MM.1S (cell line): ENCODE measurements around the gene RPS21.

Experiments
- DNase-seq: peaks from one replicate; pipeline ENCODE4 v3.0.0-alpha.2; 2015
- H2AFZ ChIP-seq: fragments of 300-600 bp; sonication (generic); 2 replicates; pipeline ENCODE4 v1.6.0; 2016; ENCODE audit warnings: antibody characterized with exemption, low read length
- H3F3A ChIP-seq: fragments of 300-600 bp; sonication (generic); 2 replicates; pipeline ENCODE4 v1.6.1; 2016; ENCODE audit warnings: mild to moderate bottlenecking, antibody characterized with exemption, low read length, moderate library complexity, mixed read lengths; ENCODE audit not compliant: insufficient read depth
- H3K27ac ChIP-seq: fragments of 300-600 bp; sonication (generic); 2 replicates; pipeline ENCODE4 v1.5.1; 2016; ENCODE audit warnings: mild to moderate bottlenecking, low read length
- H3K27me3 ChIP-seq: fragments of 300-600 bp; sonication (generic); replicated peaks from 2 replicates; pipeline ENCODE4 v1.6.0; 2016; ENCODE audit warnings: low read length; ENCODE audit not compliant: insufficient read depth
- H3K36me3 ChIP-seq: fragments of 300-600 bp; sonication (generic); replicated peaks from 2 replicates; pipeline ENCODE4 v1.6.1; 2016; ENCODE audit warnings: mild to moderate bottlenecking, low read length, mixed read lengths; ENCODE audit not compliant: insufficient read depth
- H3K4me1 ChIP-seq: fragments of 300-600 bp; sonication (generic); 2 replicates; pipeline ENCODE4 v1.6.1; 2016; ENCODE audit warnings: low read length, mixed read lengths
- H3K4me2 ChIP-seq: fragments of 300-600 bp; sonication (generic); 2 replicates; pipeline ENCODE4 v1.6.0; 2016; ENCODE audit warnings: low read depth, low read length
- H3K4me3 ChIP-seq: fragments of 300-600 bp; sonication (generic); 2 replicates; pipeline ENCODE4 v1.5.1; 2016; ENCODE audit warnings: low read length, mixed read lengths
- H3K79me2 ChIP-seq: fragments of 300-600 bp; sonication (generic); 2 replicates; pipeline ENCODE4 v1.6.1; 2016; ENCODE audit warnings: mixed run types, low read length, mixed read lengths
- H3K9ac ChIP-seq: fragments of 300-600 bp; sonication (generic); 2 replicates; pipeline ENCODE4 v1.6.1; 2016; ENCODE audit warnings: low read length, mixed read lengths
- H3K9me2 ChIP-seq: fragments of 300-600 bp; sonication (generic); replicated peaks from 2 replicates; pipeline ENCODE4 v1.6.1; 2016; ENCODE audit warnings: mild to moderate bottlenecking, low read length, mixed read lengths; ENCODE audit not compliant: insufficient read depth
- H3K9me3 ChIP-seq: fragments of 300-600 bp; sonication (generic); replicated peaks from 2 replicates; pipeline ENCODE4 v1.6.1; 2016; ENCODE audit warnings: mild to moderate bottlenecking, low read length, mixed read lengths; ENCODE audit not compliant: insufficient read depth
- H4K20me1 ChIP-seq: fragments of 300-600 bp; sonication (generic); 2 replicates; pipeline ENCODE4 v1.6.1; 2016; ENCODE audit warnings: mild to moderate bottlenecking, low read length, moderate library complexity, mixed read lengths; ENCODE audit not compliant: insufficient read depth
- CTCF ChIP-seq: fragments of 300-600 bp; sonication (generic); IDR thresholded peaks from 2 replicates; pipeline ENCODE4 v1.5.1; 2016; ENCODE audit warnings: antibody characterized with exemption, low read length, mixed read lengths
- EZH2 ChIP-seq: fragments of 300-600 bp; sonication (generic); optimal IDR thresholded peaks from 2 replicates; pipeline ENCODE3; 2017; ENCODE audit warnings: low read depth, mild to moderate bottlenecking, antibody characterized with exemption, low read length, mixed read lengths
- EZH2phosphoT487 ChIP-seq: fragments of 300-600 bp; sonication (generic); IDR thresholded peaks from 2 replicates; pipeline ENCODE4 v1.6.1; 2018; ENCODE audit warnings: antibody characterized with exemption, low read length

The RPS21 gene

GRCh38 chr20:62391165-62392076 is 4.5 kb downstream of the RPS21 start:
- H3K36me3 ChIP-seq, result peaks cover 17% of the 10 kb centered on the region
- no peak overlapping the region for H3K27ac ChIP-seq
- no peak overlapping the region for H3K4me3 ChIP-seq
- no peak for DNase-seq
- TF ChIP-seq EZH2, result no peak
- TF ChIP-seq CTCF, result no peak
- TF ChIP-seq EZH2phosphoT487, result no peak
- H3K27me3 ChIP-seq, result no peaks in the 10 kb centered on the region
- no peaks in the 10 kb centered on the region for H3K9me2 ChIP-seq
- H3F3A ChIP-seq, result peaks cover 28% of the 10 kb centered on the region
- no peaks in the 10 kb centered on the region for H3K9me3 ChIP-seq
- H2AFZ ChIP-seq, result no peak overlapping the region
- no peaks in the 10 kb centered on the region for H4K20me1 ChIP-seq
- H3K79me2 ChIP-seq, result peaks cover 34% of the 10 kb centered on the region
- no peak overlapping the region for H3K4me2 ChIP-seq
- no peak overlapping the region for H3K9ac ChIP-seq
- peaks cover 12% of the 10 kb centered on the region for H3K4me1 ChIP-seq

GRCh38 chr20:62392077-62392418 is 5.1 kb downstream of the RPS21 start:
- Histone ChIP-seq H3K9me2 (no peaks in the 10 kb centered on the region), H3K4me1 (peaks cover 12% of the 10 kb centered on the region), H3K36me3 (peaks cover 17% of the 10 kb centered on the region), H3K4me3 (no peak overlapping the region), H3K27me3 (no peaks in the 10 kb centered on the region), H2AFZ (no peak overlapping the region), H4K20me1 (no peaks in the 10 kb centered on the region), H3K79me2 (peaks cover 28% of the 10 kb centered on the region), H3K4me2 (no peak overlapping the region), H3K27ac (no peak overlapping the region), H3F3A (peaks cover 28% of the 10 kb centered on the region), H3K9me3 (no peaks in the 10 kb centered on the region), H3K9ac (no peak overlapping the region)
- no peak for DNase-seq
- TF ChIP-seq CTCF, result no peak
- TF ChIP-seq EZH2, result no peak
- TF ChIP-seq EZH2phosphoT487, result no peak

DNA sequence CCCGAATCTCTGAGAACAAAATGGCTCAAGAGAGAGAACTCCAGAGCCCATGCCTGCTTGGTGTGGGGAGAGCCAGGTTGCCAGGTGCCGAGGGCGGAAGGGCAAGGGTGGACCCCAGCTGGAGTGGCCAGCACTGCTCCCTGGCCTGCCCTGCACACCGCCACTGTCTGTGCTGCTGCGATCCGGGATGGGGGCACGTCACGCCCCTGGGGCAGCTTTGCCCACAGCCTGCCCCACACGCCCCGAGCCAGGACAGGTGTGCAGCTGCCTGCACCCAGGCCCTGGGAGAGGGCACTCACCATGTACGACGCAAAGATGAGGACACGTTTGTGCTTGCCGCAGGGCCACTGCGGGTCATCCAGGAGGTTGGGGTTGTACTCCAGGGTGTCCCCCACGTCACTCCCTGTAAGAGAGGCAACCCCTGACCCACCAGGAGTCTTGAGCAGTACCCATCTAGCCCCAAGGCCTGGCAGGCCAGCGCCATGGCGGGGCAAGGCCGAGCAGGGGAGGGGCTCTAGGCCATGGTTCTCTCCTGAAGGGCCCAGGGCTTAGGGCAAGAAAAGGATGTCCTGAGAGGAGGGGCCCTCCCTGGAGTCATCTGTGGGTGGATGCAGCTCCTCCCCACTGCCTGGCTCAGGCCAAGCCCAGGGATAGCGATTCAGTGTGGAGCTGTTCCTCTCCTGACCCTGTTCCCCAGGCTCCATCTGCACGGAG is 5.9 kb downstream of the RPS21 start:
- Histone ChIP-seq H3K9ac (no peak overlapping the region), H3K79me2 (peaks cover 21% of the 10 kb centered on the region), H4K20me1 (no peaks in the 10 kb centered on the region), H3F3A (peaks cover 23% of the 10 kb centered on the region), H3K4me3 (no peak overlapping the region), H2AFZ (no peak overlapping the region), H3K27ac (no peak overlapping the region), H3K9me3 (no peaks in the 10 kb centered on the region), H3K9me2 (no peaks in the 10 kb centered on the region), H3K27me3 (no peaks in the 10 kb centered on the region), H3K4me1 (peaks cover 12% of the 10 kb centered on the region), H3K4me2 (no peak overlapping the region), H3K36me3 (peaks cover 17% of the 10 kb centered on the region)
- DNase-seq, result no peak
- TF ChIP-seq EZH2phosphoT487, result no peak
- no peak for TF ChIP-seq CTCF
- no peak for TF ChIP-seq EZH2
